ENCODE measurements around the gene SLITRK3.

GRCh38 chr3:165212580-165212979 is 16.4 kb upstream of the SLITRK3 start:
- no peak for TF ChIP-seq EZH2 (IDR thresholded peaks at IDR 0.05; ENCODE audit: borderline replicate concordance, low read length)
- TF ChIP-seq, protein P1, sequence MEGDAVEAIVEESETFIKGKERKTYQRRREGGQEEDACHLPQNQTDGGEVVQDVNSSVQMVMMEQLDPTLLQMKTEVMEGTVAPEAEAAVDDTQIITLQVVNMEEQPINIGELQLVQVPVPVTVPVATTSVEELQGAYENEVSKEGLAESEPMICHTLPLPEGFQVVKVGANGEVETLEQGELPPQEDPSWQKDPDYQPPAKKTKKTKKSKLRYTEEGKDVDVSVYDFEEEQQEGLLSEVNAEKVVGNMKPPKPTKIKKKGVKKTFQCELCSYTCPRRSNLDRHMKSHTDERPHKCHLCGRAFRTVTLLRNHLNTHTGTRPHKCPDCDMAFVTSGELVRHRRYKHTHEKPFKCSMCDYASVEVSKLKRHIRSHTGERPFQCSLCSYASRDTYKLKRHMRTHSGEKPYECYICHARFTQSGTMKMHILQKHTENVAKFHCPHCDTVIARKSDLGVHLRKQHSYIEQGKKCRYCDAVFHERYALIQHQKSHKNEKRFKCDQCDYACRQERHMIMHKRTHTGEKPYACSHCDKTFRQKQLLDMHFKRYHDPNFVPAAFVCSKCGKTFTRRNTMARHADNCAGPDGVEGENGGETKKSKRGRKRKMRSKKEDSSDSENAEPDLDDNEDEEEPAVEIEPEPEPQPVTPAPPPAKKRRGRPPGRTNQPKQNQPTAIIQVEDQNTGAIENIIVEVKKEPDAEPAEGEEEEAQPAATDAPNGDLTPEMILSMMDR (IDR thresholded peaks at IDR 0.05; ENCODE audit: low read length), result no peak

All from OCI-LY1 (cell line).